ENCODE data around the gene NUBP2. TPM values are rescaled to one million over a fixed set of nuclear protein-coding genes. Genes with fewer than 3 reads are reported as not detected.

NUBP2 gene
- polyA plus RNA-seq, 2 of the 4 experiments (the other 2 are of a cell fraction), result 24.7 to 65.3 TPM

DNA sequence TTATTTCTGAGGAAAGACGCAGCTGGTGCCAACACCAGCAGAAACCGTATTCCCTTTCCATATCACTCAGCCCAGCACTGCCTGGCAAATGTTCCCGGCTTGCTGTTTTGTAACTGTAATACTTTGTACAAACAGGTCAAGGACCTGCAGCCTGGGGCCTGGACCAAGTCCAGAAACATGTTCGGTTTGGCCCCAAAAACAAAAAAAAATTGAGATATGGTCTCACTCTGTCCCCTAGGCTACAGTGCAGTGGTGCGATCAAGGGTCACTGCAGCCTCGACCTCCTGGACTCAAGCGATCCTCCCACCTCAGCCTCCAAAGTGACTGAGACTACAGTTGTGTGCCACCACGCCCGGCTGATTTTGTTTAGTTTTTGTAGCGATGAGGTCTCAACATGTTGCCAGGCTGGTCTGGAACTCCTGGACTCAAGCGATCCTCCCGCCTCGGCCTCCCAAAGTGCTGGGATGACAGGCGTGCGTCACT, 42.7 kb downstream of the NUBP2 start:
- no peaks in the 10 kb centered on the region for H3K9me3 ChIP-seq
- no peak overlapping the region for H3K27ac ChIP-seq
- peaks cover 22% of the 10 kb centered on the region for H3K4me1 ChIP-seq
- peak overlapping the region; percentile 98 for H3K4me2 ChIP-seq
- no peak for TF ChIP-seq HOXB5 (CRISPR knock-in tag; IDR thresholded peaks at IDR 0.05)
- no peak for TF ChIP-seq EP300 (IDR thresholded peaks at IDR 0.05)
- no peak for TF ChIP-seq TFCP2L1 (CRISPR knock-in tag; IDR thresholded peaks at IDR 0.05)
- ATAC-seq (no peak), DNase-seq (ENCODE audit: low read depth in 1 of 2, low spot score in 1 of 2) (no peak), FAIRE-seq (no peak)
- 79% methylated on average over 15 of the region's 15 CpGs for WGBS (ENCODE audit: missing lambda C conversion rate)
- ChIA-PET CTCF (interaction anchor here (1.1 to 1.2 kb wide), 2 partner anchors 12 to 139 kb away, joined by 3 to 5 read pairs; partner anchors contain the start of gene RPS2), POLR2A (no interaction called here)
- peak overlapping the region; percentile 67 for H3K4me3 ChIP-seq

DNA sequence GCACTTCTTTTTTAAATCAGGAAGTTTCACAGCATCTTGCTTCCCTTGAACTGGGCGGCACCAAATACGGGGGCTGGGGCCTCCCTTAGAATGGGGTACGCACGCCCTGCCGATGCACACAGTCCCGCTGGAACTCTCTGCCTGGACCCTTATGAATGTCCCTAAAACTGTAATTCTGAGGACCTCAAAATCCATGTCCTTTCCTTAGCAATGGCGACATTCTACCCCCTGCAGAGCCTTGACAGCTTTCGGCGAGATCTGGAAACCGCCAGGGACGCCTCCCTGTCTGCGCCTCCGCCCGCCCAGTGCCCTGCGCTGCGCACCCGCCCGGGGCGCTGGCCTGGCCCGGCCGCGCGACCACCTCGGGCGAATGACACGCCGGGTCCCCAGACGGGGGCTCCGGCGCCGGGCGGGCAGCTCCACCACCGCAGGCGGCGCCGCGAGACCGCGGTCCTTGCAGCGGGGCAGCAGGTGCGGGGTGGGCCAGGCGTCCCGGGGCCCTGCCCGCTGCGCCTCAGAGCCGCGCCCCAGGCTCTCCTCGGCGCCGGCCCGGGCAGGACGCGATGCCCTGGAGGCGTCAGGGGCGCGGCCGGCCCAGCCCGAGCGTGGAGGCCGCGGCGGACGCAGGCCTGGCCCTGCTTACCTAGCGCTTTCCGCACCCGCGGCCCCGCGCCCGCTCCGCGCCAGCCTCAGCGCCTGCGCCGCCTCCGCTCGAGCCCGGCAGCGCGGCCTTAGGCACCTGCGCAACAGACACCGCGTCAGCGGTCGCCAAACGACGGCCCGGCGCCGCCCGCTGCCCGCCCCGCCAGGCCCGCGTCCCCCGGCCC, 43.3 kb downstream of the NUBP2 start:
- ChIA-PET POLR2A (interaction anchor here (0.5 to 1.9 kb wide), 4 partner anchors 43 to 190 kb away, joined by 3 to 12 read pairs (median 6); partner anchors contain the start of genes NUBP2, RPS2 and SPSB3), CTCF (interaction anchor here (0.9 to 1.2 kb wide), 3 partner anchors 13 to 138 kb away, joined by 3 to 5 read pairs (median 4); partner anchors contain the start of gene RPS2)
- TF ChIP-seq, protein P1, sequence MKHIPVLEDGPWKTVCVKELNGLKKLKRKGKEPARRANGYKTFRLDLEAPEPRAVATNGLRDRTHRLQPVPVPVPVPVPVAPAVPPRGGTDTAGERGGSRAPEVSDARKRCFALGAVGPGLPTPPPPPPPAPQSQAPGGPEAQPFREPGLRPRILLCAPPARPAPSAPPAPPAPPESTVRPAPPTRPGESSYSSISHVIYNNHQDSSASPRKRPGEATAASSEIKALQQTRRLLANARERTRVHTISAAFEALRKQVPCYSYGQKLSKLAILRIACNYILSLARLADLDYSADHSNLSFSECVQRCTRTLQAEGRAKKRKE (CRISPR knock-in tag; IDR thresholded peaks at IDR 0.05; ENCODE audit: low read depth), result peak; percentile 33; the same call in 1 of the 2 replicates
- TF ChIP-seq, protein P2, sequence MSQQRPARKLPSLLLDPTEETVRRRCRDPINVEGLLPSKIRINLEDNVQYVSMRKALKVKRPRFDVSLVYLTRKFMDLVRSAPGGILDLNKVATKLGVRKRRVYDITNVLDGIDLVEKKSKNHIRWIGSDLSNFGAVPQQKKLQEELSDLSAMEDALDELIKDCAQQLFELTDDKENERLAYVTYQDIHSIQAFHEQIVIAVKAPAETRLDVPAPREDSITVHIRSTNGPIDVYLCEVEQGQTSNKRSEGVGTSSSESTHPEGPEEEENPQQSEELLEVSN (IDR thresholded peaks at IDR 0.05; ENCODE audit: borderline replicate concordance, low read depth), result no peak
- H3K4me1 ChIP-seq, result peaks cover 22% of the 10 kb centered on the region
- peak overlapping the region; percentile 67 for H3K4me3 ChIP-seq
- DNase-seq (ENCODE audit: low read depth in 1 of 2, low spot score in 1 of 2) (peak in 1 of 2 experiments; percentile 31), ATAC-seq (peak; percentile 6 to 76), FAIRE-seq (no peak)
- H3K9me3 ChIP-seq, result no peaks in the 10 kb centered on the region
- peak overlapping the region; percentile 89 to 95 for H3K27ac ChIP-seq
- 5% methylated on average over 44 of the region's 96 CpGs for WGBS (ENCODE audit: missing lambda C conversion rate)
- H3K4me2 ChIP-seq, result peak overlapping the region; percentile 98

DNA sequence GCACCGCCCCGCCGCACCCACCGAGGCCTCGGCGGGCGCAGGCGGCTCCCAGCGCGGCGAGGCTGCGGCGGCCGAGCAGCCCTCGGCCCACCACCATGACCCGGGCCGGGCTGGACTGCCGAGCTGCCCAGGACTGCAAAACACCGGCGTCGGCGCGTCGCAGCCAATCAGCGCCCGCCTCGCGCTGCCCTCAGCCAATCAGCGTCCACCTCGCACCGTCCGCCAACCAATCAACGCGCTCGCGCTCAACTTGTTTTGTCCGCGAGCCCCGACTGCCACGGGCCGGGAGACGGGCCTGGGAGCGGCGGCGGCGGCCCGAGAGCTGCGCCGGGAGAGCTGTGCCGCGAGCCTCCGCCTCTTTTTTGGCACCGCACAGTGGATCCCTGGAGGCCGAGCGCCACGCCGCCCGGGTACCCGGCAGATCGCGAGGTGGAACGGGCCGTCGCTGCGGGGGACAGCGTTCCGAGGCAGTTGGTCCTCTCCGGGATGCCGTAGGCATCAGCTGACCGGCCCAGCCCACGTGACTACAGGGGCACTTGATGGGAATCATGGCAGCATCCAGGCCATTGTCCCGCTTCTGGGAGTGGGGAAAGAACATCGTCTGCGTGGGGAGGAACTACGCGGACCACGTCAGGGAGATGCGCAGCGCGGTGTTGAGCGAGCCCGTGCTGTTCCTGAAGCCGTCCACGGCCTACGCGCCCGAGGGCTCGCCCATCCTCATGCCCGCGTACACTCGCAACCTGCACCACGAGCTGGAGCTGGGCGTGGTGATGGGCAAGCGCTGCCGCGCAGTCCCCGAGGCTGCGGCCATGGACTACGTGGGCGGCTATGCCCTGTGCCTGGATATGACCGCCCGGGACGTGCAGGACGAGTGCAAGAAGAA, 44.2 kb downstream of the NUBP2 start, which contains the start of the genes FAHD1 and HAGH:
Gene FAHD1, plus strand, starts transcription at position 516 of the 883 bp plus-strand sequence. Its CDS starts 33 bp downstream, at position 549.
Gene HAGH, minus strand, starts transcription at position 135 of the 883 bp plus-strand sequence. Its CDS starts 38 bp downstream, at position 97.
- Histone ChIP-seq H3K4me1 (peaks cover 22% of the 10 kb centered on the region), H3K4me3 (peak within 1 kb of the TSS; percentile 67), H3K27ac (peak within 1 kb of the TSS; percentile 89 to 95), H3K9me3 (no peaks in the 10 kb centered on the region), H3K4me2 (peak within 1 kb of the TSS; percentile 98)
- peak; percentile 32 for FAIRE-seq
- DNase-seq (ENCODE audit: low read depth in 1 of 2, low spot score in 1 of 2), result peak; percentile 98 to 99
- peak; percentile 89 to 94 for ATAC-seq
- ChIA-PET POLR2A (interaction anchor here (0.5 to 1.9 kb wide), 8 partner anchors 20 to 531 kb away, joined by 3 to 12 read pairs (median 4); partner anchors contain the start of genes CRAMP1, IFT140, NUBP2 and RPS2), CTCF (interaction anchor here (0.8 to 1.2 kb wide), 5 partner anchors 12 to 44 kb away, joined by 3 to 4 read pairs (median 4); partner anchors contain the start of genes NUBP2 and SPSB3)
- under 1% methylated on average over 30 of the region's 104 CpGs for WGBS (ENCODE audit: missing lambda C conversion rate)
- no peak for TF ChIP-seq HOXA7 (CRISPR knock-in tag; IDR thresholded peaks at IDR 0.05)
- TF ChIP-seq ZNF302 (CRISPR knock-in tag; IDR thresholded peaks at IDR 0.05), result no peak
- TF ChIP-seq EP300 (IDR thresholded peaks at IDR 0.05), result no peak
- peak; percentile 1 for TF ChIP-seq MAFK (IDR thresholded peaks at IDR 0.05; ENCODE audit: partially characterized antibody)
- TF ChIP-seq JUN (IDR thresholded peaks at IDR 0.05), result peak in 1 of 2 experiments; percentile 94; a peak in 3 of 5 replicates
- peak; percentile 50; the same call in 1 of the 2 replicates for TF ChIP-seq GATA3 (IDR thresholded peaks at IDR 0.05; ENCODE audit: borderline replicate concordance)
- TF ChIP-seq POLR2A (IDR thresholded peaks at IDR 0.05; ENCODE audit: low read length), result peak; percentile 79
- TF ChIP-seq HOXB13 (CRISPR knock-in tag; IDR thresholded peaks at IDR 0.05; ENCODE audit: low read depth), result no peak
- TF ChIP-seq PHF8 (IDR thresholded peaks at IDR 0.05; ENCODE audit: borderline replicate concordance, low read depth), result peak; percentile 58; the same call in 1 of the 2 replicates
- TF ChIP-seq, protein P3, sequence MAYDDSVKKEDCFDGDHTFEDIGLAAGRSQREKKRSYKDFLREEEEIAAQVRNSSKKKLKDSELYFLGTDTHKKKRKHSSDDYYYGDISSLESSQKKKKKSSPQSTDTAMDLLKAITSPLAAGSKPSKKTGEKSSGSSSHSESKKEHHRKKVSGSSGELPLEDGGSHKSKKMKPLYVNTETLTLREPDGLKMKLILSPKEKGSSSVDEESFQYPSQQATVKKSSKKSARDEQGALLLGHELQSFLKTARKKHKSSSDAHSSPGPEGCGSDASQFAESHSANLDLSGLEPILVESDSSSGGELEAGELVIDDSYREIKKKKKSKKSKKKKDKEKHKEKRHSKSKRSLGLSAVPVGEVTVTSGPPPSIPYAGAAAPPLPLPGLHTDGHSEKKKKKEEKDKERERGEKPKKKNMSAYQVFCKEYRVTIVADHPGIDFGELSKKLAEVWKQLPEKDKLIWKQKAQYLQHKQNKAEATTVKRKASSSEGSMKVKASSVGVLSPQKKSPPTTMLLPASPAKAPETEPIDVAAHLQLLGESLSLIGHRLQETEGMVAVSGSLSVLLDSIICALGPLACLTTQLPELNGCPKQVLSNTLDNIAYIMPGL (CRISPR knock-in tag; IDR thresholded peaks at IDR 0.05; ENCODE audit: borderline replicate concordance), result no peak
- no peak for TF ChIP-seq CHD4 (IDR thresholded peaks at IDR 0.05; ENCODE audit: borderline replicate concordance)
- TF ChIP-seq, protein P4, sequence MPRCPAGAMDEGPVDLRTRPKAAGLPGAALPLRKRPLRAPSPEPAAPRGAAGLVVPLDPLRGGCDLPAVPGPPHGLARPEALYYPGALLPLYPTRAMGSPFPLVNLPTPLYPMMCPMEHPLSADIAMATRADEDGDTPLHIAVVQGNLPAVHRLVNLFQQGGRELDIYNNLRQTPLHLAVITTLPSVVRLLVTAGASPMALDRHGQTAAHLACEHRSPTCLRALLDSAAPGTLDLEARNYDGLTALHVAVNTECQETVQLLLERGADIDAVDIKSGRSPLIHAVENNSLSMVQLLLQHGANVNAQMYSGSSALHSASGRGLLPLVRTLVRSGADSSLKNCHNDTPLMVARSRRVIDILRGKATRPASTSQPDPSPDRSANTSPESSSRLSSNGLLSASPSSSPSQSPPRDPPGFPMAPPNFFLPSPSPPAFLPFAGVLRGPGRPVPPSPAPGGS (IDR thresholded peaks at IDR 0.05), result peak; percentile 60; the same call in 2 of the 3 replicates
- peak; percentile 74; the same call in 1 of the 2 replicates for TF ChIP-seq HOXB5 (CRISPR knock-in tag; IDR thresholded peaks at IDR 0.05)
- no peak for TF ChIP-seq CBX8 (IDR thresholded peaks at IDR 0.05)
- TF ChIP-seq TFCP2L1 (CRISPR knock-in tag; IDR thresholded peaks at IDR 0.05), result 0 out of 2 replicates have a peak, but pooled peaks have one; percentile 5
- TF ChIP-seq ZC3H11A (IDR thresholded peaks at IDR 0.05), result no peak
- no peak for TF ChIP-seq SREBF2 (IDR thresholded peaks at IDR 0.05)
- no peak for TF ChIP-seq EHF (CRISPR knock-in tag; IDR thresholded peaks at IDR 0.05)
- no peak for TF ChIP-seq ZSCAN20 (CRISPR knock-in tag; IDR thresholded peaks at IDR 0.05)
- TF ChIP-seq CEBPB (IDR thresholded peaks at IDR 0.05), result no peak; a peak in 1 of 4 replicates
- no peak for TF ChIP-seq EHMT2 (IDR thresholded peaks at IDR 0.05; ENCODE audit: low read depth)
- no peak for TF ChIP-seq RARB (CRISPR knock-in tag; IDR thresholded peaks at IDR 0.05)

All from A549 (cell line).